Measurements from ENCODE around the gene KRTAP2-2.

Gene KRTAP2-2

GRCh38 chr17:41020336-41020735 is 34.7 kb downstream of the KRTAP2-2 start:
- DNase-seq: no peak

DNA sequence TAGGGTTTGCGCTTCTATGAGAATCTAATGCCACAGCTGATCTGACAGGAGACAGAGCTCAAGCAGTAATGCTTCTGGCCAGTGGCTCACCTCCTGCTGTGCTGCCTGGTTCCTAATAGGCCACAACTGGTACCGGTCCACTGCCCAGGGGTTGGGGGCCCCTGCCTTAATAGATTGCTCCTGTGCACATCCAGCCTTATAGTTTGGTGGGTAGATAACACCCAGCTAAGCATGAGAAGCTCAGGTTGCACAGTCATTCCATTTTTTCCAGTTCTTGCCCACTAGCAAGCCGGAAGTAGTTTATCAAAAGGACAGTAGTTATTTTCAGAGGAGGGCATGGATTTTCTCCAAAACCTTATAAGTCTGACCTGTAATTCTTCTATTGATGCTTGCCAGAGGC is 35.6 kb downstream of the KRTAP2-2 start:
- no peak for DNase-seq

- no peak for DNase-seq
Observed at GRCh38 chr17:41018541-41018940, 36.5 kb downstream of the KRTAP2-2 start.

GRCh38 chr17:41016578-41017215 is 38.3 kb downstream of the KRTAP2-2 start:
- DNase-seq: no peak

GRCh38 chr17:41015454-41015853 is 39.6 kb downstream of the KRTAP2-2 start:
- DNase-seq: no peak

DNA sequence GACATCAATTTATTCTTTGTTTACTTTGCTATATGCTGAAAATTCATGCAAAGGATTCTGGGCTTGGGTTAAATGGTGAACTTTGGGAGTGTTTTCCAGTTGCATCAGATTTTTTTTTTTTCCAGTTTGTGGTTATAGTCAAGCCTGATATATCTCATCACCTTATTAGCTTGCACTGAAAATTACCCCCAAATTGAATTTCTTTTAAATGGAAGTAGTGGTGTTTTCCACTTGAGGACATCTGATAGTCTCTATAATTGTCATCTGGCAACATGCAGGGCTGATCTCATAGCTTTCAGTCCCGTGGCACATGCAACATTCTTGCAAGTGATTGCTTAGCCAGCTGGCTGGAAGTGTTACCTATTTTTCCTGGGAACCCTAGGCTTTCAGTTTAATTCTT is 41.4 kb downstream of the KRTAP2-2 start:
- DNase-seq: no peak

DNA sequence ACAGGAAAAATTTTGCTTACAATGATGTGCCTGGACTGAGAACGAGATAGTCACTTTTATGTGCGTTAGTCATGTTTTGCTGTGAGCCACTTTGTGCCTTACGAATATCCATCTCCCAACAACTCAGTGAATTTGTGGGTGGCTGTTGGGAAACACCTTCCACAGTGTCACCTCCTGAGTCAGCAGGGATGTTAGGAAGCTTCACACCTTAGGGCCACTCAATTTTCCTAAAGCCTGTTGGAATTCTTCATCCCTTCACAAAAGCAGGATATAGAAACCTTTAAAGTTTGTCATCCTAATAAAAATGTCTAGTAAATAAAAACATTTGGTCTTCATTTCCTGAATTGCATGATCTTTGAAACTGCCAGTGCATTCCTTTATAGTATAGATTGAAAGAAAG is 41.8 kb downstream of the KRTAP2-2 start:
- no peak for DNase-seq

DNA sequence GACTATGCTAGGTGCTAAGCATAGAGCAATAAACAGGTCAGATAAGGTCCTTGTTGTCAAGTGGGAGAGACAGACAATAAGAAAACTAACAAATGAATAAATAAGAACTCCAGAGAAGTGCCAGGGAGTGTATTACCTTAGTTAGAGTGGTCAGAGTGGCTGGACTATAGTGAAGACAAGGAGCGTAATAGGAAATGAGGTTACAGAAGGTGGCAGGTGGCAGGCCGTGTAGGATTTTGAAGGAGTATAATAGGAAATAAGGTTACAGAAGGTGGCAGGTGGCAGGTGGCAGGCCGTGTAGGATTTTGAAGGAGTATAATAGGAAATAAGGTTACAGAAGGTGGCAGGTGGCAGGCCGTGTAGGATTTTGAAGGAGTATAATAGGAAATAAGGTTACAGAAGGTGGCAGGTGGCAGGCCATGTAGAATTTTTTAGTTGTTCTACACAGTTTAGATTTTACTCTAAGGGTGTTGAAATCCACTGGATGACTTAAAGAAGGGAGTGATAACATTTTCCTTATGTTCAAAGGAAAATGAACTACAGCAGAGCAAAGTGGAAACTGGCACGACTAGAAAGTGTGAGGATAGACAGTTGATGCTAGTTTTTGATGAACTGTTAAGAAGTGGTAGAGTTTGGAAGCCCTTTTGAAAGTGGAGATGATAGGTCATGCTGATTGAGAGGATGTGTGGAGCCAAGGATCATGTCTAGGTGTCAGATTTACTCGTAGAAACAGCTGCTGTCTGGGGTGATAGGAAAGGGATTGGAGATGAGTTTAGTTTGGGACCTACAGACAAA is 42.5 kb downstream of the KRTAP2-2 start:
- DNase-seq: no peak

GRCh38 chr17:41010441-41010840 is 44.6 kb downstream of the KRTAP2-2 start:
- no peak for DNase-seq

DNA sequence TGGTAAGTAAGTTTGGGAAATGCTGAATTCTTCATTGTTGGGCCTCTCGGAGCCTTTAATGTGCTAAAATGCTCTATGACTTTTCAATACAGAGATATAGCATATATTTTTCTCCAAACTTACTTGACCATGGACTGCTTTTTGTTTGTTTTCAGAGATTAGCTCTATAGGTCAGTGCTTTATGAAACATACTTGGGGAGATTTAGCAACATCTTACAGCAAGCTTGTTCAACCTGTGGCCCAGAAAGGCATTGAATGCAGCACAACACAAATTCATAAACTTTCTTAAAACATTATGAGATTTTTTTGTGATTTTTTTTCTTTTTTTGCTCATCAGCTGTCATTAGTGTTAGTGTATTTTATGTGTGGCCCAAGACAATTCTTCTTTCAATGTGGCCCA is 45.1 kb downstream of the KRTAP2-2 start:
- no peak for DNase-seq

- no peak for DNase-seq
Observed at GRCh38 chr17:41009301-41009760, 45.7 kb downstream of the KRTAP2-2 start.

DNA sequence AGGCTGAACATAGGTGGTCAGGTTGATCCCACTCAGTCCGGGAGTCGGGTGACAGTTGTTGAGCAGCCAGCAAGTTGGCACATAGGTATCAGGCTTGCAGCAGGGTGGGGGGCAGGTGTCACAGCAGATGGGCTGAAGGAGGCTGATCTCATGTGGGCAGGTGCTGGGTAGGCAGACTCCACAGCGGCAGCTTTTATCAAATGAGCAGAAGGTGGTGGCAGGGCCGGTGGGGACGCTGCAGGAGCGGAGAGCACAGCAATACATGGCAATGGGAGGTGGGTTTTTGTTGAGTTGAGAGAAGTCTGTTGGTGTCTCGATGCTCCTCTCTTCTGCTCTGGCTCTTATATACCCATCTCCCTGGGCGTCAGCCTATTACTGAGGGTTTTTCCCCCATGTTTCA is 46.2 kb downstream of the KRTAP2-2 start, which contains the start of gene KRTAP3-1:
TSS of gene KRTAP3-1 (minus strand) at position 318 of the 400 bp plus-strand sequence. CDS start at position 264, 54 bp downstream.
- DNase-seq: no peak

All from activated naive CD4-positive, alpha-beta T cell treated with Interleukin-2 at 50 U/mL for 16 hours (primary cell).